ENCODE results near the gene UBE2K.
"Not testable (repeated sequence)": the region's sequence is repeated elsewhere in the genome, so short reads cannot be mapped to it uniquely, and the experiment has no call there.

UBE2K gene

GRCh38 chr4:39668887-39669286, 29.0 kb upstream of the UBE2K start:
- no peak for DNase-seq (ENCODE audit: extremely low read depth, low read depth)

GRCh38 chr4:39670296-39670695, 27.6 kb upstream of the UBE2K start:
- not testable (repeated sequence) for DNase-seq (ENCODE audit: extremely low read depth, low read depth)

More at GRCh38 chr4:39668887-39669286, 29.0 kb upstream of the UBE2K start:
- no peak for TF ChIP-seq CTCF (IDR thresholded peaks at IDR 0.05; ENCODE audit: low read depth, low read length)

- DNase-seq (ENCODE audit: extremely low read depth, low read depth) = not testable (repeated sequence)
Measured at GRCh38 chr4:39675681-39676080, 22.3 kb upstream of the UBE2K start.

GRCh38 chr4:39681003-39681402, 16.9 kb upstream of the UBE2K start:
- DNase-seq (ENCODE audit: extremely low read depth, low read depth) = not testable (repeated sequence)

- no peak for DNase-seq (ENCODE audit: extremely low read depth, low read depth)
- no peak for TF ChIP-seq CTCF (IDR thresholded peaks at IDR 0.05; ENCODE audit: low read depth, low read length)
Measured at GRCh38 chr4:39682138-39682537, 15.8 kb upstream of the UBE2K start.

GRCh38 chr4:39685990-39686389, 11.9 kb upstream of the UBE2K start:
- TF ChIP-seq CTCF (IDR thresholded peaks at IDR 0.05; ENCODE audit: low read depth, low read length) = no peak
- no peak for DNase-seq (ENCODE audit: extremely low read depth, low read depth)

GRCh38 chr4:39687014-39687413, 10.9 kb upstream of the UBE2K start:
- DNase-seq (ENCODE audit: extremely low read depth, low read depth) = no peak
- TF ChIP-seq CTCF (IDR thresholded peaks at IDR 0.05; ENCODE audit: low read depth, low read length) = no peak

- no peak for TF ChIP-seq CTCF (IDR thresholded peaks at IDR 0.05; ENCODE audit: low read depth, low read length)
- no peak for DNase-seq (ENCODE audit: extremely low read depth, low read depth)
Measured at GRCh38 chr4:39689970-39690369, 8.0 kb upstream of the UBE2K start.

GRCh38 chr4:39698424-39699009, 581 bp downstream of the UBE2K start:
- DNase-seq (ENCODE audit: extremely low read depth, low read depth) = no peak
- TF ChIP-seq CTCF (IDR thresholded peaks at IDR 0.05; ENCODE audit: low read depth, low read length) = no peak

All from AG09319 (cell line).